Lung (tissue), 12 donors: ENCODE measurements around the gene GOLGB1. TPM values are rescaled to one million over a fixed set of nuclear protein-coding genes. Genes with fewer than 3 reads are reported as not detected.

Experiments used
- ATAC-seq: fragments of 200-7000 bp; cut with Tn5 transposase; one replicate; pipeline ENCODE4 v1.9.1; 2020; ENCODE audit warnings: moderate number of reproducible peaks; ENCODE audit not compliant: insufficient read depth, low FRiP score
- DNase-seq, 3 donors: peaks; one replicate each; pipeline ENCODE4 v3.0.0-alpha.2; 2013 to 2017
- H3K27ac ChIP-seq, 2 donors: one replicate each; pipeline ENCODE4 v1.5.1; 2013; ENCODE audit warnings: mild to moderate bottlenecking in 2 of 2, moderate library complexity in 2 of 2, control low read depth in 1 of 2, inconsistent platforms in 1 of 2, low read depth in 1 of 2, low read length in 1 of 2
- H3K27me3 ChIP-seq, 3 donors: one replicate each; pipeline ENCODE4 v1.5.1; 2013; ENCODE audit warnings: low read length in 2 of 3; ENCODE audit not compliant: control insufficient read depth in 3 of 3, insufficient read depth in 3 of 3
- H3K36me3 ChIP-seq, 4 donors: one replicate each; pipeline ENCODE4 v1.5.1; 2013; ENCODE audit warnings: low read length in 4 of 4, mild to moderate bottlenecking in 1 of 4, moderate library complexity in 1 of 4; ENCODE audit not compliant: control insufficient read depth in 4 of 4, insufficient read depth in 4 of 4
- H3K4me1 ChIP-seq, 5 donors: one replicate each; pipeline ENCODE4 v1.5.1; 2013; ENCODE audit warnings: low read length in 5 of 5, mild to moderate bottlenecking in 2 of 5, moderate library complexity in 1 of 5; ENCODE audit not compliant: control insufficient read depth in 5 of 5, insufficient read depth in 5 of 5
- H3K4me3 ChIP-seq: one replicate; pipeline ENCODE4 v1.5.1; 2013; ENCODE audit warnings: mild to moderate bottlenecking, control low read depth, moderate library complexity
- H3K9ac ChIP-seq, 2 donors: one replicate each; pipeline ENCODE4 v1.5.1; 2013; ENCODE audit warnings: low read length in 2 of 2, control low read depth in 1 of 2; ENCODE audit not compliant: insufficient read depth in 1 of 2
- H3K9me3 ChIP-seq, 4 donors: one replicate each; pipeline ENCODE4 v1.5.1; 2013; ENCODE audit warnings: low read length in 3 of 4, mild to moderate bottlenecking in 1 of 4, moderate library complexity in 1 of 4; ENCODE audit not compliant: control insufficient read depth in 4 of 4, insufficient read depth in 3 of 4
- WGBS, 2 donors: extraction: QIAGEN DNeasy Blood & Tissue Kit; methylation state at CpG; one replicate each; pipeline ENCODE4 v1.1.7; 2013; 5-methylcytosine and 5-hydroxymethylcytosine counted together
- polyA plus RNA-seq, 2 donors: library from polyadenylated mRNA; stranded (reverse); fragments of 200-250 nt; gene quantifications; one replicate each; pipeline ENCODE4 v1.2.1, GENCODE V29; 2013
- total RNA-seq, 2 donors: library from RNA; depleted of rRNA in 1 of 2; stranded (reverse); fragments of >200 nt in 1 of 2; gene quantifications; one replicate each; pipeline ENCODE4 v1.2.1, GENCODE V29; 2014 to 2021
- TF ChIP-seq, protein P1 (sequence below): IDR thresholded peaks from 2 replicates; pipeline ENCODE4 v1.5.1; 2012; ENCODE audit warnings: mild to moderate bottlenecking; ENCODE audit errors: control extremely low read depth, extremely low read depth
- donor health status: control.
- donor health status: control.
- donor health status: Bipolar disorder and iron deficiency.
- donor health status: healthy.
- donor health status: DM: yes; HTN: yes; CAD: no.

GOLGB1 gene
- total and polyA plus RNA-seq, 4 donors, result 11.6 to 92.8 (median 31.1) TPM

GRCh38 chr3:121658716-121659435 lies 90.7 kb downstream of the GOLGB1 start:
- ATAC-seq, result no peak
- peaks cover 0 to 15% (median 0%) of the 10 kb centered on the region in 5 donors for H3K4me1 ChIP-seq
- H3K4me3 ChIP-seq, result no peak overlapping the region
- H3K27me3 ChIP-seq, result no peaks in the 10 kb centered on the region
- H3K9ac ChIP-seq, result no peak overlapping the region
- DNase-seq, result peak in 1 of 3 donors; percentile 6
- TF ChIP-seq, protein P1, sequence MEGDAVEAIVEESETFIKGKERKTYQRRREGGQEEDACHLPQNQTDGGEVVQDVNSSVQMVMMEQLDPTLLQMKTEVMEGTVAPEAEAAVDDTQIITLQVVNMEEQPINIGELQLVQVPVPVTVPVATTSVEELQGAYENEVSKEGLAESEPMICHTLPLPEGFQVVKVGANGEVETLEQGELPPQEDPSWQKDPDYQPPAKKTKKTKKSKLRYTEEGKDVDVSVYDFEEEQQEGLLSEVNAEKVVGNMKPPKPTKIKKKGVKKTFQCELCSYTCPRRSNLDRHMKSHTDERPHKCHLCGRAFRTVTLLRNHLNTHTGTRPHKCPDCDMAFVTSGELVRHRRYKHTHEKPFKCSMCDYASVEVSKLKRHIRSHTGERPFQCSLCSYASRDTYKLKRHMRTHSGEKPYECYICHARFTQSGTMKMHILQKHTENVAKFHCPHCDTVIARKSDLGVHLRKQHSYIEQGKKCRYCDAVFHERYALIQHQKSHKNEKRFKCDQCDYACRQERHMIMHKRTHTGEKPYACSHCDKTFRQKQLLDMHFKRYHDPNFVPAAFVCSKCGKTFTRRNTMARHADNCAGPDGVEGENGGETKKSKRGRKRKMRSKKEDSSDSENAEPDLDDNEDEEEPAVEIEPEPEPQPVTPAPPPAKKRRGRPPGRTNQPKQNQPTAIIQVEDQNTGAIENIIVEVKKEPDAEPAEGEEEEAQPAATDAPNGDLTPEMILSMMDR, result no peak
- H3K9me3 ChIP-seq, result peaks cover 0 to 1% (median 0%) of the 10 kb centered on the region in 4 donors
- peaks cover under 1 to 11% (median 5%) of the 10 kb centered on the region in 4 donors for H3K36me3 ChIP-seq
- WGBS, 2 donors, result 80 to 84% methylated on average over 6 of the region's 6 CpGs
- no peak overlapping the region for H3K27ac ChIP-seq

GRCh38 chr3:121654493-121655385 lies 94.8 kb downstream of the GOLGB1 start:
- WGBS, 2 donors, result 61 to 72% methylated on average over 6 of the region's 6 CpGs
- no peak overlapping the region for H3K27ac ChIP-seq
- ATAC-seq, result no peak
- no peak for DNase-seq
- TF ChIP-seq, protein P1, result no peak
- peaks cover 0 to 2% (median under 1%) of the 10 kb centered on the region in 4 donors for H3K9me3 ChIP-seq
- H3K36me3 ChIP-seq, result peaks cover 0 to 4% (median 0%) of the 10 kb centered on the region in 4 donors
- no peak overlapping the region for H3K9ac ChIP-seq
- H3K4me3 ChIP-seq, result no peak overlapping the region
- no peaks in the 10 kb centered on the region for H3K27me3 ChIP-seq
- peaks cover 0 to 4% (median 0%) of the 10 kb centered on the region in 5 donors for H3K4me1 ChIP-seq

GRCh38 chr3:121651684-121652083 lies 97.9 kb downstream of the GOLGB1 start:
- H3K27ac ChIP-seq, result no peak overlapping the region
- ATAC-seq, result no peak

More at GRCh38 chr3:121651684-121652083, 97.9 kb downstream of the GOLGB1 start:
- TF ChIP-seq, protein P1, result no peak
- no peak overlapping the region for H3K9ac ChIP-seq
- peaks cover 0 to 9% (median 0%) of the 10 kb centered on the region in 5 donors for H3K4me1 ChIP-seq
- peak in 2 of 3 donors; percentile 10 to 18 for DNase-seq
- H3K36me3 ChIP-seq, result no peaks in the 10 kb centered on the region
- H3K9me3 ChIP-seq, result peaks cover 0 to 2% (median 0%) of the 10 kb centered on the region in 4 donors
- H3K27me3 ChIP-seq, result no peaks in the 10 kb centered on the region
- no peak overlapping the region for H3K4me3 ChIP-seq
